SIG-M5 treated with dmso at 0.1 percent for 504 hours (cell line): ENCODE results near the gene PHRF1.

ENCODE experiments used
- DNase-seq: peaks from one replicate; lab custom pipeline; 2025; ENCODE audit not compliant: unreplicated experiment; lab: John Stamatoyannopoulos, UW

The PHRF1 gene

DNA sequence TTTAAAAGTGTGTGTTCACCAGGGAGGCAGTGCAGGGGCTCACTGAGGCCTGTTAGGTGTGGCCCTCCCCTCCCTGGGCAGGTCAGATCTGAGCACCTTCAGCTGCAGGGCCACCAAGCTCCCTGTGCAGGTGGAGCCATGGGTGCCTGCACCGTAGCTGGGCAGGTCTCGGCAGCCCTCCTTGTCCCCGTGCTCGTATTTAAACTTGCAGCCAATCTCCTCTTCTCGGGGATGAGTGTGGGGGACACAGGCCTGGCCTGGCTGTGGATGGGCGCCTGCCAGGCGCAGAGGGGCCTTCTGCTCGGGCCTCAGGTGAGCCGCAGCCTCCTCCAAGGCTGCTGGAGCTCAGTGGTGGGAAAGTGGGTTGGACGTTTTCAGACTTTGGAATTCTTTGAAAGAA, 19.1 kb downstream of the PHRF1 start:
- DNase-seq = no peak

- DNase-seq = no peak
These were observed 20.1 kb downstream of the PHRF1 start for GRCh38 chr11:596374-596773.

GRCh38 chr11:597166-597725, 21.0 kb downstream of the PHRF1 start:
- no peak for DNase-seq

DNA sequence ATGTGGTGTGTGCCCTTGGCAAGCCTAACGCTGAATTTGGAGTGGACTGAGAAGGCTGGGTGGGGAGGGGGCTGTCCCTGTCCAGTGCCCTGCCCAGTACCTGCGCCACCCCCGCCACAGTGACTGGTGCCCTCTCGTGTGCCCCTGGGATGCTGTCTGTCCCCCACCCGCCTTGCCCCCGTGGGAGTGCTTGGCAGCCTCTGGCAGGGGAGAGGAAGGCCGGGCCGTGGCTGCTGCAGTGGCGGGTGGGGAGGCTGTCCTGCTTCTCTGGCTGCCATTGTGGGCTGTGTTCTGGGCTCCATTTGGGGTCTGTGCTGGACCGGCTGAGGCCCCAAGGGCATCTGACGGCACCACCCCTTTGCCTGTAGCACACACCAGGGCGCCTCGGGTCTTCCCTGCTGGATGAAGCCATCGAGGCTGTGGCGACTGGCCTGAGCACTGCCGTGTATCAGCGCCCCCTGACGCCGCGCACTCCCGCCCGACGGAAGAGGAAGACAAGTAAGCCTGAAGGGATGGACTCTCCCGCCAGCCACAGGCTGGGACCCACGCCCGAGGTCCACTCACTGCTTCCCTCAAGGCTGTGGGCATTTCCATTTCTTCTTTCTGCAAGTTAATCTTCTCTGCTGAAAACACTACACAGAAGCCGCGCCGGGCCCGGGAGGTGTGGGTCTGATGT, 21.9 kb downstream of the PHRF1 start:
- no peak for DNase-seq

DNA sequence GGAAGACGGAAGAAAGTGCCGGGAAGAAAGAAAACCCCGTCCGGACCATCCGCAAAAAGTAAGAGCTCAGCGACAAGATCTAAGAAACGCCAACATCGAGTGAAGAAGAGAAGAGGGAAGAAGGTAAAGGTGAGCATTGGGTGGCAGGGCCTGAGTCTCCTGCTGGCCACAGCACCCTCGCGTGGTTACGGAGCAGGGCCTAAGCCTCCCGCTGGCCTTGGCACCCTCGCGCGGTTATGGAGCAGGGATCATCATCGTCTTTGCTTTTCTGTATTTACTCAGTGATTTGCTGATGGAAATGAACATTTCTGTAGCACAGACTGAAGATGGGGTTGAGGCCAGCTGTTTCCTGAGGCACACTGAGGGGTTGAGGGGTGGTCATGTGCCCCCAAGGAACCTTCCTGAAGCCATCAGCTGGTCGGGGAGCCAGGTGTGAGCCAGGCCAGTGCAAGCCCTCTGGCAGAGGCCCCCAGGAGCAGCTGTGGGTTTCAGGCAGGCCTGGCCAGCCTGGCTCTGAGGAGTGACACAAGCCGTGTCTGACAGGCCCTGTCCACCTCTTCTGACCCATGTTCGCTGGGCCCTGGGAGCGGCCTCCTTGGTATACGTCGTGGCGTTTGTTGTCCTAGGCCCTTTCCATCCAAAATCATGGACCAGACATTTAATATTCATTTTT, 25.4 kb downstream of the PHRF1 start:
- DNase-seq = no peak

DNA sequence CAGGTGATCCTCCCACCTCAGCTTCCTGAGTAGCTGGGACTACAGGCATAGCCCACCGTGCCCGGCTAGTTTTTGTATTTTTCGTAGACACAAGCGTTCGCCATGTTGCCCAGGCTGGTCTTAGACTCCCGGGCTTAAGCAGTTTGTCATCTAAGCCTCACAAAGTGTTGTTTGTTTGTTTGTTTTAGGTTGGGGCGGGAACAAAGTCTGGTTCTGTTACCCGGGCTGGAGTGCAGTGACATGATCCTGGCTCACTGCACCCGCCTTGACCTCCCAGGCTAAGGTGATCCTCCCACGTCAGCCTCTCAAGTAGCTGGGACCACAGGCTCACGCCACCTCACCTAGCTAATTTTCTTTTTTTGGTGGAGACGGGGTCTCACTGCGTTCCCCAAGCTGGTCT, 26.9 kb downstream of the PHRF1 start:
- DNase-seq = no peak

- DNase-seq = no peak
These were observed 29.2 kb downstream of the PHRF1 start for GRCh38 chr11:605286-606129.

DNA sequence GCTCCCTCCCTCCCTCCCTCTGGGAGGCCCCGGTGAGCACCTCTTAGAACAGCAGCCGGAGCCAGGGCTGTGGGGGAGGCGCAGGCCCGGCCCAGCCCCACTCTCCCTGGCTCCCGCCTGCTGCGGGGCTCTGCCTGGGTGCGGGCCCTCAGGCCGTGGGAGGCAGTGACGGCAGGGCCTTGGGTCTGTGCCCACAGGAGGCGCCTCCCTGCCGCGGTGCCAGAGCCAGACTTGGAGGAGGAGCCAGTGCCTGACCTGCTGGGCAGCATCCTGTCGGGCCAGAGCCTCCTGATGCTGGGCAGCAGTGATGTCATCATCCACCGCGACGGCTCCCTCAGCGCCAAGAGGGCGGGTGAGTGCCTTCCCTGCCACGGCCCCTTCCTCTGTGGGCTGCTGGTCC, 30.0 kb downstream of the PHRF1 start:
- no peak for DNase-seq

DNA sequence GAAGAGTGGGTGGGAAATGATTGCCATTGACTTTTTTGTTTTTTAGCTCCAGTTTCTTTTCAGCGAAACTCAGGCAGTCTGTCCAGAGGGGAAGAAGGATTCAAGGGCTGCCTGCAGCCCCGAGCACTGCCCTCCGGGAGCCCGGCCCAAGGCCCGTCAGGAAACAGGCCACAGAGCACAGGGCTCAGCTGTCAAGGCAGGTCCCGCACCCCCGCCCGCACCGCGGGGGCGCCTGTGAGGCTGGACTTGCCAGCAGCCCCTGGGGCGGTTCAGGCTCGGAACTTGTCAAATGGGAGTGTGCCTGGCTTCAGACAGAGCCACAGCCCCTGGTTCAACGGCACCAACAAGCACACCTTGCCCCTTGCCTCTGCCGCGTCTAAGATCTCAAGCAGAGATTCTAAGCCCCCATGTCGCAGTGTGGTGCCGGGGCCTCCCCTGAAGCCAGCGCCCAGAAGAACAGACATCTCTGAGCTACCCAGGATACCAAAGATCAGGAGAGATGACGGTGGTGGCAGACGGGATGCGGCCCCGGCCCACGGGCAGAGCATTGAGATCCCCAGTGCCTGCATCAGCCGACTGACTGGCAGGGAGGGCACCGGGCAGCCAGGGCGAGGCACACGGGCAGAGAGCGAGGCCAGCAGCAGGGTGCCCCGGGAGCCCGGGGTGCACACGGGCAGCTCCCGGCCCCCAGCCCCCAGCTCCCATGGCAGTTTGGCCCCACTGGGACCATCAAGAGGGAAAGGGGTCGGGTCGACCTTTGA, 30.9 kb downstream of the PHRF1 start:
- DNase-seq = no peak

- DNase-seq = no peak
These were observed 31.8 kb downstream of the PHRF1 start for GRCh38 chr11:607971-608659.

DNA sequence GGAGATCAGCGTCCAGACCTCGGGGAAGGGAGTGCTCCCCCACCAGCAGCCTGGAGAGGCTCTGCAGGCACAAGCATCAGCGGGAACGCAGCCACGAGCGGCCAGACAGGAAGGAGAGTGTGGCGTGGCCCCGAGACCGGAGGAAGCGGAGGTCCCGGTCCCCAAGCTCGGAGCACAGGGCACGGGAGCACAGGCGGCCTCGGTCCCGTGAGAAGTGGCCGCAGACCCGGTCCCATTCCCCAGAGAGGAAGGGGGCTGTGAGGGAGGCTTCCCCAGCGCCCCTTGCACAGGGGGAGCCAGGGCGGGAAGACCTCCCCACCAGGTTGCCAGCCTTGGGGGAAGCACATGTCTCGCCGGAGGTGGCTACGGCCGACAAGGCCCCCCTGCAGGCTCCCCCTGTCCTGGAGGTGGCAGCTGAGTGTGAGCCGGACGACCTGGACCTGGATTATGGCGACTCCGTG, 32.6 kb downstream of the PHRF1 start:
- DNase-seq = no peak

- no peak for DNase-seq
These were observed 33.1 kb downstream of the PHRF1 start for GRCh38 chr11:609341-609811.

- DNase-seq = no peak
These were observed 34.0 kb downstream of the PHRF1 start for GRCh38 chr11:610146-610801.

GRCh38 chr11:611001-611996, 35.0 kb downstream of the PHRF1 start:
- DNase-seq = no peak

DNA sequence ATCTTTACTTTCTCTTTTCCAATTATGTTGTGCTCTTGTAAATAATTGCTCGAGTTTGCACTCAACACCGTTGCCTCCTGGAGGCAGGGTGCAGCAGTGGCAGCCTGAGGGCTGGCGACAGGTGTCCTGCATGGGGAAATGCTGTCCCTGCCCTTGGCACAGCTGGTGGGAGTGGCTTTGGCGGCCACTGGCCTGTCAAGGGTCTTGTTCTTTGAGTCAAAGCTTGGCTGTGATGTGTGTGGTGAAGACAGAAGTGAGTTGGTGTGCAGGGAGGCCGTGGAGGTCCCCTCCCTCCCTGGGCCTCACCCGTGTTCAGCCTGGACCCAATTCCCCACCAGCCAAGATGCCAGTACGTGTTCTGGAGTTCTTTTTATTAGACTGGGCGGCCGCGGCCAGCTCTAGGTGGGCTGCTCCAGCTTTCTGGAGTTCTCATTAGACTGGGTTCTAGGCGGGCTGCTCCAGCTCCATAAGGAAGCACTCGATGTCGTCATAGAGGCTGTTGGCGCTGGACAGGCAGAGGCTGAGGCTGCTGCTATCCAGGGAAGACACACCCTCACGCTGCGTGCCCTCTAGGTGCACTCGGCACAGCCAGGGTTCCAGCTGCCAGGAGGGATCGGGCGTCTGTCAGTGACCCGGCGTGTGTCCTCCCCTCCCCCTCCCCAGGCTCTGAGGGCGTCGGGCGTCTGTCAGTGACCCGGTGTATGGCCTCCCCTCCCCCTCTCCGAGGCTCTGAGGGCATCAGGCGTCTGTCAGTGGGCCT, 36.1 kb downstream of the PHRF1 start:
- no peak for DNase-seq

- no peak for DNase-seq
These were observed 36.7 kb downstream of the PHRF1 start for GRCh38 chr11:612961-613300.

DNA sequence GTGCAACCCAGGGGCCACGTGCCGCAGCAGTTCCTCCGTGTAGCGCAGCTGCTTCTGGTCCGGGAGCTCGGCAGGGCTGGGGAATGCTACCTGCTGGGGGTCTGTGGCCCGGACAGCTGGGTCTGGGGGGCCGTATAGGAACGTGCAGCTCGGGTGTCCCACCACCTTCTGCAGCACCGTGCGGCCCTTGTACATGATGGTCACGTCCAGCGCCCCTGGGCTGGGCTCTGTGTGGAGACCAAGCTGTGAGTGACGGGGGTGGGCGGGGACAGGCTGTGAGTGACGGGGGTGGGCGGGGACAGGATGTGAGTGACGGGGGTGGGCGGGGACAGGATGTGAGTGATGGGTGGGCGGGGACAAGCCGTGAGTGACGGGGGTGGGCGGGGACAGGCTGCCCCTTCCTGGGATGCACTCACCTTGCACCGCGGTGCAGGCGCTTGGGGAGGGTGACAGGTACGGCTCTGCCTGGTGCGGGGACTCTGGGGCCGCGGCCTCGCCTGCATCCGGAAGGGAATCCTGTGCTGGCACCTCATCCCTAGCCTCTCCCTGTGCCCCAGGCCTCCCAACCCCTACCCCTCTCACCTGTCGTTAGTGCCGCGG, 37.2 kb downstream of the PHRF1 start:
- peak; percentile 21 for DNase-seq
